ENCODE measurements around the gene SH2D6.

SH2D6 gene

DNA sequence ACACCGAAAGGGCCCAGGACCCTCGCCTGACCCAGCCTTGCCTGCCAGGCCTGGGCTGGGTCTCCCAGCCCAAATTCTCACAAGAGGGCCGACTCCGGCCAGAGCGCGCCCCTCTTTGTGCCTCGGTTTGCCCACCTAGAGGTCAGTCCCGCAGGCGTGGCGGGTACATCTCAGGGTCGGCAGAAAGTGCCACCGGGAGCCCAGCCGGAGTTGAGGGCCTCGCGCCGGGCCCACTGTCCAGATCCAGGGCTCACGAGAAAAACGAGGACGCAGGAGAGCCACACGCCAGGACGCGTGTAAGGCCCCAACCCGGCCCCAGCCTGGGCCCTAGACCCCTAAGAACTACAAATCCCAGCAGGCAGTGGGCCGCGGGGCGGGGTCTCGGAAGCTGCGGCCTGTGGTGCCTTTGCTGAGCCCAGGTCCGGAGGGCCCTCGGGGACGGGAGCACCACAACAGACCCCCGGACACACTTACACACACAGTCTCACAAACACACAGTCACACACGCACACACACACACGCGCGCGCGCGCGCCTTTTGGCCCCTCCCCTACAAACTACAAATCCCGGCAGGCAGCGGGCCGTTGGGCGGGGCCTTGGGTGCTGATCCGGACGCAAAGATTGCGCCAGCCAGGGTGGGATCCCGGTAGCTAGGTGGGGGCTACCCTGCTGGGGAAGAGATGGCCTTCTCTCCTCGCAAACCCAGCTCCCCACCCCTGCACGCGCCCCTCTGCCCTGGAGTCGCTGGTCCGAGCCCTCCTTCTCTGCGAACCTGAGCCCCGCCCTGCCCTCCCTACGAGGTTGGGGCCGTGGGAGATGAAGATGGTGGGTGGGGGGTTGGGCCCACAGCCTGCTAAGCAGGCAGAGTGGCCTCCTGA is at the start of gene SH2D6 (continued):
- TF ChIP-seq, protein P1, sequence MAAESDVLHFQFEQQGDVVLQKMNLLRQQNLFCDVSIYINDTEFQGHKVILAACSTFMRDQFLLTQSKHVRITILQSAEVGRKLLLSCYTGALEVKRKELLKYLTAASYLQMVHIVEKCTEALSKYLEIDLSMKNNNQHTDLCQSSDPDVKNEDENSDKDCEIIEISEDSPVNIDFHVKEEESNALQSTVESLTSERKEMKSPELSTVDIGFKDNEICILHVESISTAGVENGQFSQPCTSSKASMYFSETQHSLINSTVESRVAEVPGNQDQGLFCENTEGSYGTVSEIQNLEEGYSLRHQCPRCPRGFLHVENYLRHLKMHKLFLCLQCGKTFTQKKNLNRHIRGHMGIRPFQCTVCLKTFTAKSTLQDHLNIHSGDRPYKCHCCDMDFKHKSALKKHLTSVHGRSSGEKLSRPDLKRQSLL (tag by site-specific recombination; IDR thresholded peaks at IDR 0.05) = no peak
- TF ChIP-seq ZNF121 (tag by site-specific recombination; IDR thresholded peaks at IDR 0.05) (peak; percentile 90), ZNF777 (tag by site-specific recombination; IDR thresholded peaks at IDR 0.05; ENCODE audit: borderline replicate concordance) (no peak), ZNF623 (tag by site-specific recombination; IDR thresholded peaks at IDR 0.05) (no peak), HOXC10 (CRISPR knock-in tag; IDR thresholded peaks at IDR 0.05) (no peak), ZNF132 (tag by site-specific recombination; IDR thresholded peaks at IDR 0.05; ENCODE audit: borderline replicate concordance) (no peak), ZIC2 (tag by site-specific recombination; IDR thresholded peaks at IDR 0.05) (no peak), ZBTB21 (tag by site-specific recombination; IDR thresholded peaks at IDR 0.05) (no peak), ZNF530 (tag by site-specific recombination; IDR thresholded peaks at IDR 0.05; ENCODE audit: low read depth) (no peak), ZNF510 (tag by site-specific recombination; IDR thresholded peaks at IDR 0.05; ENCODE audit: insufficient replicate concordance) (no peak), KLF10 (tag by site-specific recombination; IDR thresholded peaks at IDR 0.05) (no peak; the same call in 1 of the 2 replicates), ZNF600 (tag by site-specific recombination; IDR thresholded peaks at IDR 0.05) (no peak), ZNF223 (tag by site-specific recombination; IDR thresholded peaks at IDR 0.05) (no peak; the same call in 1 of the 2 replicates), ZNF548 (tag by site-specific recombination; IDR thresholded peaks at IDR 0.05) (no peak), ZNF791 (tag by site-specific recombination; IDR thresholded peaks at IDR 0.05) (no peak), ZNF157 (tag by site-specific recombination; IDR thresholded peaks at IDR 0.05) (no peak)
- TF ChIP-seq, protein P2, sequence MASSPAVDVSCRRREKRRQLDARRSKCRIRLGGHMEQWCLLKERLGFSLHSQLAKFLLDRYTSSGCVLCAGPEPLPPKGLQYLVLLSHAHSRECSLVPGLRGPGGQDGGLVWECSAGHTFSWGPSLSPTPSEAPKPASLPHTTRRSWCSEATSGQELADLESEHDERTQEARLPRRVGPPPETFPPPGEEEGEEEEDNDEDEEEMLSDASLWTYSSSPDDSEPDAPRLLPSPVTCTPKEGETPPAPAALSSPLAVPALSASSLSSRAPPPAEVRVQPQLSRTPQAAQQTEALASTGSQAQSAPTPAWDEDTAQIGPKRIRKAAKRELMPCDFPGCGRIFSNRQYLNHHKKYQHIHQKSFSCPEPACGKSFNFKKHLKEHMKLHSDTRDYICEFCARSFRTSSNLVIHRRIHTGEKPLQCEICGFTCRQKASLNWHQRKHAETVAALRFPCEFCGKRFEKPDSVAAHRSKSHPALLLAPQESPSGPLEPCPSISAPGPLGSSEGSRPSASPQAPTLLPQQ (tag by site-specific recombination; IDR thresholded peaks at IDR 0.05) = peak; percentile 12
- TF ChIP-seq, protein P3, sequence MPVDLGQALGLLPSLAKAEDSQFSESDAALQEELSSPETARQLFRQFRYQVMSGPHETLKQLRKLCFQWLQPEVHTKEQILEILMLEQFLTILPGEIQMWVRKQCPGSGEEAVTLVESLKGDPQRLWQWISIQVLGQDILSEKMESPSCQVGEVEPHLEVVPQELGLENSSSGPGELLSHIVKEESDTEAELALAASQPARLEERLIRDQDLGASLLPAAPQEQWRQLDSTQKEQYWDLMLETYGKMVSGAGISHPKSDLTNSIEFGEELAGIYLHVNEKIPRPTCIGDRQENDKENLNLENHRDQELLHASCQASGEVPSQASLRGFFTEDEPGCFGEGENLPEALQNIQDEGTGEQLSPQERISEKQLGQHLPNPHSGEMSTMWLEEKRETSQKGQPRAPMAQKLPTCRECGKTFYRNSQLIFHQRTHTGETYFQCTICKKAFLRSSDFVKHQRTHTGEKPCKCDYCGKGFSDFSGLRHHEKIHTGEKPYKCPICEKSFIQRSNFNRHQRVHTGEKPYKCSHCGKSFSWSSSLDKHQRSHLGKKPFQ (tag by site-specific recombination; IDR thresholded peaks at IDR 0.05) = no peak
- TF ChIP-seq, protein P4, sequence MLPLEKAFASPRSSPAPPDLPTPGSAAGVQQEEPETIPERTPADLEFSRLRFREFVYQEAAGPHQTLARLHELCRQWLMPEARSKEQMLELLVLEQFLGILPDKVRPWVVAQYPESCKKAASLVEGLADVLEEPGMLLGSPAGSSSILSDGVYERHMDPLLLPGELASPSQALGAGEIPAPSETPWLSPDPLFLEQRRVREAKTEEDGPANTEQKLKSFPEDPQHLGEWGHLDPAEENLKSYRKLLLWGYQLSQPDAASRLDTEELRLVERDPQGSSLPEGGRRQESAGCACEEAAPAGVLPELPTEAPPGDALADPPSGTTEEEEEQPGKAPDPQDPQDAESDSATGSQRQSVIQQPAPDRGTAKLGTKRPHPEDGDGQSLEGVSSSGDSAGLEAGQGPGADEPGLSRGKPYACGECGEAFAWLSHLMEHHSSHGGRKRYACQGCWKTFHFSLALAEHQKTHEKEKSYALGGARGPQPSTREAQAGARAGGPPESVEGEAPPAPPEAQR (tag by site-specific recombination; IDR thresholded peaks at IDR 0.05) = no peak
- TF ChIP-seq, protein P5, sequence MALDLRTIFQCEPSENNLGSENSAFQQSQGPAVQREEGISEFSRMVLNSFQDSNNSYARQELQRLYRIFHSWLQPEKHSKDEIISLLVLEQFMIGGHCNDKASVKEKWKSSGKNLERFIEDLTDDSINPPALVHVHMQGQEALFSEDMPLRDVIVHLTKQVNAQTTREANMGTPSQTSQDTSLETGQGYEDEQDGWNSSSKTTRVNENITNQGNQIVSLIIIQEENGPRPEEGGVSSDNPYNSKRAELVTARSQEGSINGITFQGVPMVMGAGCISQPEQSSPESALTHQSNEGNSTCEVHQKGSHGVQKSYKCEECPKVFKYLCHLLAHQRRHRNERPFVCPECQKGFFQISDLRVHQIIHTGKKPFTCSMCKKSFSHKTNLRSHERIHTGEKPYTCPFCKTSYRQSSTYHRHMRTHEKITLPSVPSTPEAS (tag by site-specific recombination; IDR thresholded peaks at IDR 0.05) = peak; percentile 32; the same call in 1 of the 2 replicates
- TF ChIP-seq, protein P6, sequence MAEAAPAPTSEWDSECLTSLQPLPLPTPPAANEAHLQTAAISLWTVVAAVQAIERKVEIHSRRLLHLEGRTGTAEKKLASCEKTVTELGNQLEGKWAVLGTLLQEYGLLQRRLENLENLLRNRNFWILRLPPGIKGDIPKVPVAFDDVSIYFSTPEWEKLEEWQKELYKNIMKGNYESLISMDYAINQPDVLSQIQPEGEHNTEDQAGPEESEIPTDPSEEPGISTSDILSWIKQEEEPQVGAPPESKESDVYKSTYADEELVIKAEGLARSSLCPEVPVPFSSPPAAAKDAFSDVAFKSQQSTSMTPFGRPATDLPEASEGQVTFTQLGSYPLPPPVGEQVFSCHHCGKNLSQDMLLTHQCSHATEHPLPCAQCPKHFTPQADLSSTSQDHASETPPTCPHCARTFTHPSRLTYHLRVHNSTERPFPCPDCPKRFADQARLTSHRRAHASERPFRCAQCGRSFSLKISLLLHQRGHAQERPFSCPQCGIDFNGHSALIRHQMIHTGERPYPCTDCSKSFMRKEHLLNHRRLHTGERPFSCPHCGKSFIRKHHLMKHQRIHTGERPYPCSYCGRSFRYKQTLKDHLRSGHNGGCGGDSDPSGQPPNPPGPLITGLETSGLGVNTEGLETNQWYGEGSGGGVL (tag by site-specific recombination; IDR thresholded peaks at IDR 0.05) = peak; percentile 57
- TF ChIP-seq, protein P7, sequence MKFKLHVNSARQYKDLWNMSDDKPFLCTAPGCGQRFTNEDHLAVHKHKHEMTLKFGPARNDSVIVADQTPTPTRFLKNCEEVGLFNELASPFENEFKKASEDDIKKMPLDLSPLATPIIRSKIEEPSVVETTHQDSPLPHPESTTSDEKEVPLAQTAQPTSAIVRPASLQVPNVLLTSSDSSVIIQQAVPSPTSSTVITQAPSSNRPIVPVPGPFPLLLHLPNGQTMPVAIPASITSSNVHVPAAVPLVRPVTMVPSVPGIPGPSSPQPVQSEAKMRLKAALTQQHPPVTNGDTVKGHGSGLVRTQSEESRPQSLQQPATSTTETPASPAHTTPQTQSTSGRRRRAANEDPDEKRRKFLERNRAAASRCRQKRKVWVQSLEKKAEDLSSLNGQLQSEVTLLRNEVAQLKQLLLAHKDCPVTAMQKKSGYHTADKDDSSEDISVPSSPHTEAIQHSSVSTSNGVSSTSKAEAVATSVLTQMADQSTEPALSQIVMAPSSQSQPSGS (tag by site-specific recombination; IDR thresholded peaks at IDR 0.05; ENCODE audit: low read depth) = no peak

Data from HEK293 (cell line).